GM13977 (cell line): ENCODE measurements around the gene VAV1.
"Not testable (repeated sequence)": the region's sequence is repeated elsewhere in the genome, so short reads cannot be mapped to it uniquely, and the experiment has no call there.

Experiments used
- DNase-seq: peaks from one replicate; pipeline ENCODE4 v3.0.0; 2012; ENCODE audit warnings: low spot score
- in situ Hi-C: fragments of 300-500 bp; cut with MboI; formaldehyde crosslinking; loops from one replicate; pipeline ENCODE4 v1.12.0; 2022; ENCODE audit warnings: low sequenced_read_pairs, low pct_unique_long_range_greater_than_20kb, mixed read lengths, inconsistent platforms; ENCODE audit not compliant: unreplicated experiment
- TF ChIP-seq, protein P1 (sequence below): IDR thresholded peaks from 2 replicates; pipeline ENCODE4 v1.5.1; 2012; ENCODE audit warnings: mild to moderate bottlenecking, control low read depth; ENCODE audit not compliant: insufficient read depth; ENCODE audit errors: extremely low read depth, missing control alignments

VAV1 gene

DNA sequence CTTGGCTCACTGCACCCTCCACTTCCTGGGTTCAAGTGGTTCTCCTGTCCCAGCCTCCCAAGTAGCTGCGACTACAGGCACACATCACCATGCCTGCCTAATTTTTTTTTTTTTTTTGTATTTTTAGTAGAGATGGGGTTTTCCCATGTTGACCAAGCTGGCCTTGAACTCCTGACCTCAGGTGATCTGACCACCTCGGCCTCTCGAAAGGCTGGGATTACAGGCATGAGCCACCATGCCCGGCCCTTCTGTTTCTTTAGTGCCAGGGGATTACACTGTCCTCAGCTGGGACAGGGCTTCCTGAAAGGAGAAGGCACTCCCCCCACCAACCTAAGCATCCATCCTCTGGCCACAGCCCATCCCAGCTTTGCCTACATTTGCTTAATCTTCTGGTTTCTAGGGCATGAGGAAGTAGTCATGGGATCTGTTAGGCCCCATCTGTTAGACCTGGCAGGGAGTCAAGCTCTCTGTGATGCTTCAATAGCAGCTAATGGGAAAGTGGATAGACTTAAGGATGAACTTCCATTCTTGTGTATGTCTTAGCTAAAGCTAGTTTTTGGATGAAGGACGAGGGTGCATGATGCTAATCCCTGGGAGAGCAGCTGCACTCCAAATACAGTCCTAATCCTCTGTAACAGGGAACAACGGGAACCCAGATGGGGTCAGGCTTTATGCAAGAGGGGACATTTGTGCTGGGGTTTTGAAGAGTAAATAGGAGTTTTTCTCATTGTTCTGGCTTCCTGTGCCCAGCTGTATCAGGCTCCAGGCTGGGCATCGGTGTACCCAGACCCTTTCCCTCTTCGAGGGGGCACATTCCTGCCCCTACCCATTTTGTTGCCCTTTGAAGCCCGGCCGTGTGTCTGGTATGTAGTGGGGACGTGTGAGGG is 2.6 kb downstream of the VAV1 start:
- in situ Hi-C loops: no loop called here
- TF ChIP-seq, protein P1, sequence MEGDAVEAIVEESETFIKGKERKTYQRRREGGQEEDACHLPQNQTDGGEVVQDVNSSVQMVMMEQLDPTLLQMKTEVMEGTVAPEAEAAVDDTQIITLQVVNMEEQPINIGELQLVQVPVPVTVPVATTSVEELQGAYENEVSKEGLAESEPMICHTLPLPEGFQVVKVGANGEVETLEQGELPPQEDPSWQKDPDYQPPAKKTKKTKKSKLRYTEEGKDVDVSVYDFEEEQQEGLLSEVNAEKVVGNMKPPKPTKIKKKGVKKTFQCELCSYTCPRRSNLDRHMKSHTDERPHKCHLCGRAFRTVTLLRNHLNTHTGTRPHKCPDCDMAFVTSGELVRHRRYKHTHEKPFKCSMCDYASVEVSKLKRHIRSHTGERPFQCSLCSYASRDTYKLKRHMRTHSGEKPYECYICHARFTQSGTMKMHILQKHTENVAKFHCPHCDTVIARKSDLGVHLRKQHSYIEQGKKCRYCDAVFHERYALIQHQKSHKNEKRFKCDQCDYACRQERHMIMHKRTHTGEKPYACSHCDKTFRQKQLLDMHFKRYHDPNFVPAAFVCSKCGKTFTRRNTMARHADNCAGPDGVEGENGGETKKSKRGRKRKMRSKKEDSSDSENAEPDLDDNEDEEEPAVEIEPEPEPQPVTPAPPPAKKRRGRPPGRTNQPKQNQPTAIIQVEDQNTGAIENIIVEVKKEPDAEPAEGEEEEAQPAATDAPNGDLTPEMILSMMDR: no peak
- peak; percentile 9 for DNase-seq

DNA sequence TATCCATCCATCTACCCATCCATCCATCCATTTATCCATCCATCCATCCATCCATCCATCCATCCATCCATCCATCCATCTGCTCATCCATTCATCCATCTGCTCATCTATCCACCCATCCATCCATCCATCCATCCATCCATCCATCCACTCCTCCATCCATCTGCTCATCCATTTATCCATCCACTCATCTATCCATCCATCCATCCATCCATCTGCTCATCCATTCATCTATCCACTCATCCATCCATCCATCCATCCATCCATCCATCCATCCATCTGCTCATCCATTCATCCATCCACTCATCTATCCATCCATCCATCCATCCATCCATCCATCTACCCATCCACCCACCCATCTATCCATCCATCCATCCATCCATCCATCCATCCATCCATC is 3.5 kb downstream of the VAV1 start:
- in situ Hi-C loops, DNase-seq: not testable (repeated sequence)

- DNase-seq: no peak
- in situ Hi-C loops: no loop called here
- TF ChIP-seq, protein P1: no peak
These were observed 4.5 kb downstream of the VAV1 start for GRCh38 chr19:6776999-6777398.

GRCh38 chr19:6777434-6777833 is 4.9 kb downstream of the VAV1 start:
- in situ Hi-C loops: no loop called here
- peak; percentile 1 for DNase-seq
- TF ChIP-seq, protein P1: no peak

DNA sequence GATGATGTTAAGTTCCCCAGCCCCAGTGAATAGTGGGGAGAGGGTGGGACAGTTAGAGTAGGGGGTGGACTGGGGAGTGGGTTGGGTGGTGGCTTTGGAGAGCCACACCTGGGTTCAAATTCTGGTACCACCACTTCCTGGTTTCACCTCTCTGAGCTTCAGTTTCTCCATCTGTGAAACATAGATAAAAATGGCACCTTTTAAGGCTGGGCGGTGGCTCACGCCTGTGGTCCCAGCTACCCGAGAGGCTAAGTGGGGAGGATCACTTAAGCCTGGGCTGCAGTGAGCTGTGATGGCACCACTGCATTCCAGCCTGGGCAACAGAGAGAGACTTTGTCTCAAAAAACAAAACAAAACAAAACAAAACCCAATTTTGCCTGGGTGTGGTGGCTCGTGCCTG is 5.9 kb downstream of the VAV1 start:
- TF ChIP-seq, protein P1: no peak
- in situ Hi-C loops: no loop called here
- DNase-seq: peak; percentile 3

GRCh38 chr19:6779206-6779605 is 6.7 kb downstream of the VAV1 start:
- TF ChIP-seq, protein P1: no peak
- no peak for DNase-seq
- in situ Hi-C loops: no loop called here

DNA sequence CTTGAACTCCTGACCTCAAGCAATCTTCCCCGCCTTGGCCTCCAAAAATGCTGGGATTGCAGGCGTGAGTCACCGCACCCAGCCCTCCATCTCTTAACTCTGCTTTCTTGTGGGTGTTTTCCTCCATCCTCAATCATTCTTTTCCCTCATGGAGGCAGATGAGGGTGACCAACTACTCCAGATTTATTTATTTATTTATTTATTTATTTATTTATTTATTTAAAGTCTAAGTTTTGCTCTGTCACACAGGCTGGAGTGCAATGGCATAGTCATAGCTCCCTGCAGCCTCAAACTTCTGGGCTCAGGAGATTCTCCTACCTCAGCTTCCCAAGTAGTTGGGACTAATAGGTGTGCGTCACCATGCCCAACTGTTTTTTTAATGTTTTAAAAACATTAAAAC is 14.9 kb downstream of the VAV1 start:
- in situ Hi-C loops: no loop called here
- DNase-seq: no peak
- TF ChIP-seq, protein P1: no peak
